ENCODE measurements around the gene HERPUD1.

DNA sequence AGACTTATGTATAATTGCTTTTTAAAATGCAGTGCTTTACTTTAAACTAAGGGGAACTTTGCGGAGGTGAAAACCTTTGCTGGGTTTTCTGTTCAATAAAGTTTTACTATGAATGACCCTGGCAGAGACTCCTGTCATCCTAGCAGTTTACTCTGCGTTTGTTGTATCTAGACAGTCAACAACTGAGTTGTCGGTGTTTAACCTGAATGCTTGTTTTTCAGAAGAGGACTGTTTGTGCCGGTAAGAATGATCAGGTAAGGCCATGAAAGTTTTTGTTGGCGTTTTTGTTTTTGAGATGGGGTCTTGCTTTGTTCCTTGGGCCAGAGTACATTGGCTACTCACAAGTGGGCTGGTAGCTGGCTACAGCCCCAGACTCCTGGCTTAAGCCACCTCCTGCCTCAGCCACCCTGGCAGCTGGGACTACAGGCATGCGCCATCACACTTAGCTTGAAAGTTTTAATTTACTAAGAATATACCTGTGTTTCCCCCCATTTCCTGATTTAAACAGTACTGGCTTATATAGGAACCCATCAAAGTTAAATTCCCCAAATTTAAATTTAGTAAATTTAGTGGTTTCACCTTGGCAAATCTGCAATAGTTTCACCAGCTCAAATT, 11.9 kb downstream of the HERPUD1 start:
- no peak for TF ChIP-seq EP300 (IDR thresholded peaks at IDR 0.05; ENCODE audit: borderline replicate concordance)
- TF ChIP-seq NFIC (IDR thresholded peaks at IDR 0.05) = no peak
- no peak for TF ChIP-seq CREB1 (IDR thresholded peaks at IDR 0.05; ENCODE audit: low read depth)
- TF ChIP-seq, protein P1, sequence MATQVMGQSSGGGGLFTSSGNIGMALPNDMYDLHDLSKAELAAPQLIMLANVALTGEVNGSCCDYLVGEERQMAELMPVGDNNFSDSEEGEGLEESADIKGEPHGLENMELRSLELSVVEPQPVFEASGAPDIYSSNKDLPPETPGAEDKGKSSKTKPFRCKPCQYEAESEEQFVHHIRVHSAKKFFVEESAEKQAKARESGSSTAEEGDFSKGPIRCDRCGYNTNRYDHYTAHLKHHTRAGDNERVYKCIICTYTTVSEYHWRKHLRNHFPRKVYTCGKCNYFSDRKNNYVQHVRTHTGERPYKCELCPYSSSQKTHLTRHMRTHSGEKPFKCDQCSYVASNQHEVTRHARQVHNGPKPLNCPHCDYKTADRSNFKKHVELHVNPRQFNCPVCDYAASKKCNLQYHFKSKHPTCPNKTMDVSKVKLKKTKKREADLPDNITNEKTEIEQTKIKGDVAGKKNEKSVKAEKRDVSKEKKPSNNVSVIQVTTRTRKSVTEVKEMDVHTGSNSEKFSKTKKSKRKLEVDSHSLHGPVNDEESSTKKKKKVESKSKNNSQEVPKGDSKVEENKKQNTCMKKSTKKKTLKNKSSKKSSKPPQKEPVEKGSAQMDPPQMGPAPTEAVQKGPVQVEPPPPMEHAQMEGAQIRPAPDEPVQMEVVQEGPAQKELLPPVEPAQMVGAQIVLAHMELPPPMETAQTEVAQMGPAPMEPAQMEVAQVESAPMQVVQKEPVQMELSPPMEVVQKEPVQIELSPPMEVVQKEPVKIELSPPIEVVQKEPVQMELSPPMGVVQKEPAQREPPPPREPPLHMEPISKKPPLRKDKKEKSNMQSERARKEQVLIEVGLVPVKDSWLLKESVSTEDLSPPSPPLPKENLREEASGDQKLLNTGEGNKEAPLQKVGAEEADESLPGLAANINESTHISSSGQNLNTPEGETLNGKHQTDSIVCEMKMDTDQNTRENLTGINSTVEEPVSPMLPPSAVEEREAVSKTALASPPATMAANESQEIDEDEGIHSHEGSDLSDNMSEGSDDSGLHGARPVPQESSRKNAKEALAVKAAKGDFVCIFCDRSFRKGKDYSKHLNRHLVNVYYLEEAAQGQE (IDR thresholded peaks at IDR 0.05; ENCODE audit: low read depth) = no peak
